ENCODE results near the gene HCFC1R1.

The HCFC1R1 gene

GRCh38 chr16:3035972-3036725 is 12.4 kb upstream of the HCFC1R1 start:
- DNase-seq (ENCODE audit: low read depth in 2 of 2) = no peak

DNA sequence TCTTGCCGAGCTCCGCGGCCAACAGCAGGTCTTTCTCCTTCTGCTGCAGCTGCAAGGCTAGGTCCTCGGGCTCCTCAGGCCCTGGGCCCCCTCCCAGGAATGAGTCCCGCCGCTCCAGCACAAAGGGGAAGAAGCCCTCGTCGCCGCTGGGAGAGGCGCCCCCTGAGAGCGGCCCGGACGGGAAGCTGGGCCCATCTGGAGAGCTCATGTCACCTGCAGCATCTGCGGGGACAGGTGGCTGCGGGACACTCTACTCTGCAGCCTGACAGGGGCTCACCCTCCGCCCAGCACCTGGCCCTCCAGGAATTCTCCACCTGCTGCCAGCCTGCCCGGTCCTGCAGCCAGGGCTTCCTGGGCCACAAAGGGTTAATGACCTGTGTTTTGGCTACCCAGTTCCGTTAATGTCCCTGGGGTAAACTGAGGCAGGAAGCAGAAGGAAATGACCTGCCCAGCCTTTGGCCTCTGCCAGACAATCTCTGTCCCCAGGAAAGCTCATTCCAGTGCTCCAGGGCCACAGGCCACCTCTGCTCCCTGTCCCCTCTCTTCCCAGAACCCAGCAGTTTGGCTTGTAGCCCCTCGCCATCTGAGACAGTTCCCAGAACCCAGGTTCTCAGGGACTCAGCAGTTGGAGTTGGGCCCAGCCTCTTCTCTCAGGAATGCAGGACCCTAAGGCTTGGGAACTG is 11.7 kb upstream of the HCFC1R1 start:
- DNase-seq (ENCODE audit: low read depth in 2 of 2) = no peak

- no peak for DNase-seq (ENCODE audit: low read depth in 2 of 2)
These were observed 8.9 kb upstream of the HCFC1R1 start for GRCh38 chr16:3032624-3033023.

DNA sequence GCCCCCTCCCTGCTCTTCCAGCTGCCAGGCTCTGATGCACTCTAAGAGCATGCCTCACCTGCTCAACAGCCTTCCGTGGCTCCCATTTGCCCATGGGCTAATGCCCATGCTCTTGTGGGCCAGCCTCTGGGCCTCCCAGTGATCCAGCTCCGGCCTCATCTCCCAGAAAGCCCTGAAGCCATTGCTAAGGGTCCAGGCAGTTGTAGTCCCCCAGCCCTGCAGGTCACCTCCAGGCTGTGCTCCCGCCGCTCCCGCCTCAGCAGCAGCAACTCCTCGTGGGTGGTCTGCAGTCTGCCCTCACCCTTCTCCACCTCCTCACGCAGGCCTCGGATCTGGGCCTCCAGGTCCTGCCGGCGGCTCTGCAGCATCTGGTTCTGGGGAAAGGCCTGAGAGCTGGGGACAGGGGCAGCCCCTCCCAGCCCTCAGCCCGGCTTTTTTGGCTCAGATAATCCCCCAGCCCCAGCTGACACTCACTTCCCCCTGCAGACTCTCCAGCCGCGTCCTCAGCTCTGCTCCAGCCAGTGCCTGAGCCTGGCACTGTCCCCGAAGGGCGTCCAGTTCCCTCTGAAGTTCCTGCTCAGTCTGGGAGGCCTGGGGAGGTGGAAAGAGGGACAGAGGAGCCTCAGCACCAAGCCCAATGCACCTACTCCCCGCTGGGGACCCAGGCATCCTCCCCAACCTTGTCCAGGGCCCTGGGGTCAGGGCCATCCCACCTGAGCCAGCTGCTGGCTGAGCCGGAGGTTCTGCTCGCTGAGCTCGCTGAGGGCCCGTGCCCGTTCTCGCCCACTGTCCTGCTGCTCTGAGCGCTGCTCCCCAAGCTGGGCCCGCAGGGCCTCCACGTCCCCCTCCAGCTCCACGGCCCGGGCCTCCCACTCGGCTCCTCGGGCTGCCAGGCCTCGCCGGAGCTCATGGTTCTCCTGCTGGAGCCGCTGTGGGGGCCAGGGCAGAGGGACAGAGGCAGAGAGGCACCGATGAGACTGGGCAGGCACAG is 6.8 kb upstream of the HCFC1R1 start:
- no peak for DNase-seq (ENCODE audit: low read depth in 2 of 2)

- DNase-seq (ENCODE audit: low read depth in 2 of 2) = no peak
These were observed 5.9 kb upstream of the HCFC1R1 start for GRCh38 chr16:3029491-3030221.

DNA sequence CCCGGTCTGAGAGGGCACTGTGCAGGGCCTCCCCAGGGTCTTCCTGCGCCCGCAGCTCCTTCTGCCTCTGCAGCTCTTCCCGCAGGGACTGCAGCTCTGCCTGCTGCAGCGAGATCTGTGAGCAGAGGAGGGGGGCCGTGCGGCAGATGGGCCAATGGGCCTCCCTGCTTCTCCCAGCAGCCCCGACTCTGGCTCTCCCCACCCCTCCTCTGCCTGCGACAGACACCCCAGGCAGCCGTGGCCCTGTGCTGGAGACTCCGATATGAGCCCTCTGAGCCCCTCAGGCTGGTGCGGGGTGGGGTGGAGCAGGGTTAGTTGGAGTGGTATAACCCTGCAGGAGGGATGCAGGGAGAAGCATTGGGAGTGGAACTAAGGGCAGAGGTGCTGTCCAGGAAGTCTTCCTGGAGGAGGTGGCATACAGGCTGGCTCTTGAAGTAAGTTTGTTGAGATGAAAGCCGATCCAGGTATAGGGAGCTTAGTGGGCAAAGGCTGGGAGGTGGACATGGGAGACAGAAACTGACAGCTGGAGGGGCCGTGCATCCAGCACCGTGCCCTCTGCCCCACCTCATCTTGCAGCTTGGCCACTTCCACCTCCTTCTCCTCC is 5.1 kb upstream of the HCFC1R1 start:
- no peak for DNase-seq (ENCODE audit: low read depth in 2 of 2)

GRCh38 chr16:3027983-3028715 is 4.4 kb upstream of the HCFC1R1 start:
- DNase-seq (ENCODE audit: low read depth in 2 of 2) = peak; percentile 73 to 78

- DNase-seq (ENCODE audit: low read depth in 2 of 2) = no peak
These were observed 3.7 kb upstream of the HCFC1R1 start for GRCh38 chr16:3027489-3027795.

DNA sequence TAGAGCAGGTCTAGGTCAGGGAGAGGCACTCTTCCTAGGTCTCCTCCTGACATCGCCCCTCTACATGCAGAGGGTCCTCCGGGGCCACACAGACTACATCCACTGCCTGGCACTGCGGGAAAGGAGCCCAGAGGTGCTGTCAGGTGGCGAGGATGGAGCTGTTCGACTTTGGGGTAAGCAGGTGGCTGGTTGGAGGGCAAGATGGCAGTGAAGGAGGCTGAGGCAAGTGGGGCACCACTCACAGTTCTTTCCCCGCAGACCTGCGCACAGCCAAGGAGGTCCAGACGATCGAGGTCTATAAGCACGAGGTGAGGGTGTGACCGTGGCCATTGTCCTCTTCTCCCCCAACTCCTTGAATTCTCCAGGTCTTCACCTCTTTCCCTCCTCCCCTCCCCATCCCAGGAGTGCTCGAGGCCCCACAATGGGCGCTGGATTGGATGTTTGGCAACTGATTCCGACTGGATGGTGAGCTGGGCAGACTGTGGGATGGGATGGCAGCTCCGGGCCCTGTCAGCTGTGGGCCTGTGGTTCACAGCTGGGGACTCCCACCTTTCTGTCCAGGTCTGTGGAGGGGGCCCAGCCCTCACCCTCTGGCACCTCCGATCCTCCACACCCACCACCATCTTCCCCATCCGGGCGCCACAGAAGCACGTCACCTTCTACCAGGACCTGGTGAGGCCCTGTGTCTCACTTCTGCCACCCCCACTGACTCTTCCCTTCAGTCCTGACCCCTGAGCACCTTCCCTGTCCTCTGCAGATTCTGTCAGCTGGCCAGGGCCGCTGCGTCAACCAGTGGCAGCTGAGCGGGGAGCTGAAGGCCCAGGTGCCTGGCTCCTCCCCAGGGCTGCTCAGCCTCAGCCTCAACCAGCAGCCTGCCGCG is 3.1 kb upstream of the HCFC1R1 start:
- DNase-seq (ENCODE audit: low read depth in 2 of 2) = no peak

GRCh38 chr16:3026003-3026378 is 2.2 kb upstream of the HCFC1R1 start:
- no peak for DNase-seq (ENCODE audit: low read depth in 2 of 2)

DNA sequence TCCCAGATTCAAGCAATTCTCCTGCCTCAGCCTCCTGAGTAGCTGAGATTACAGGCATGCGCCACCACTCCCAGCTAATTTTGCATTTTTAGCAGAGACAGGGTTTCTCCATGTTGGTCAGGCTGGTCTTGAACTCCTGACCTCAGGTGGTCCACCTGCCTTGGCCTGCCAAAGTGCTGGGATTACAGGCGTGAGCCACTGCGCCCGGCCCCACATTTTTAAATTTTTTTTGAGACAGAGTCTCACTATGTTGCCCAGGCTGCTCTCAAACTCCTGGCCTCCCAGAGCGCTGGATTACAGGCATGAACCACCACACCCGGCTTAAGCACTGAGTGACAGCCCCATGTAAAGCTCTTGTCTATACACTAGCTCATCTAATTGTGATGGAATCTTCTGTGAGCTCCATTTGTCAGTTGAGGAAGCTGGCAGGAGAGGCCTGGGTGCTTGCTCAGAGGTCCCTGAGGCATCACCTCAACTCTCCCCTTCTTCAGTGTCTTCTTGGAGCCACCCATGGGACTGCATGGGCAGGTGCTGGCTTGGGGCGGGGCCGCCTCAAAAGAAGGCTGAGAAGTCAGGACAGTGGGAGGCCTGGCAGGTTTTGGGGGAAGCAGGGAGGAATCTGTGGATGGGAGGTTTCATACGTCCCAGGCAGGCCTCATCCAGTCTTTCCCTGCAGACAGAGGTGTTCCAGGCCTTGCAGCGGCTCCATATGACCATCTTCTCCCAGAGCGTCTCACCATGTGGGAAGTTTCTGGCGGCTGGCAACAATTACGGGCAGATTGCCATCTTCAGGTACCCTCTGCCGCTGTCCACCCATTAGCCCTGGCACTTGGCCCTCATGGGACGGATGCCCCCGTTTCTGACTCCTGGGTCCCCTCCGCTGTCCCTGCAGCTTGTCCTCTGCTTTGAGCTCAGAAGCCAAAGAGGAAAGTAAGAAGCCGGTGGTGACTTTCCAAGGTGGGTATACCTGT is 1.6 kb upstream of the HCFC1R1 start:
- DNase-seq (ENCODE audit: low read depth in 2 of 2) = no peak

- DNase-seq (ENCODE audit: low read depth in 2 of 2) = no peak
These were observed 400 bp downstream of the HCFC1R1 start for GRCh38 chr16:3023415-3023668.

GRCh38 chr16:3022684-3023414 is 893 bp downstream of the HCFC1R1 start:
- no peak for DNase-seq (ENCODE audit: low read depth in 2 of 2)

GRCh38 chr16:3022208-3022683 is 1.5 kb downstream of the HCFC1R1 start:
- peak; percentile 65 to 75 for DNase-seq (ENCODE audit: low read depth in 2 of 2)

DNA sequence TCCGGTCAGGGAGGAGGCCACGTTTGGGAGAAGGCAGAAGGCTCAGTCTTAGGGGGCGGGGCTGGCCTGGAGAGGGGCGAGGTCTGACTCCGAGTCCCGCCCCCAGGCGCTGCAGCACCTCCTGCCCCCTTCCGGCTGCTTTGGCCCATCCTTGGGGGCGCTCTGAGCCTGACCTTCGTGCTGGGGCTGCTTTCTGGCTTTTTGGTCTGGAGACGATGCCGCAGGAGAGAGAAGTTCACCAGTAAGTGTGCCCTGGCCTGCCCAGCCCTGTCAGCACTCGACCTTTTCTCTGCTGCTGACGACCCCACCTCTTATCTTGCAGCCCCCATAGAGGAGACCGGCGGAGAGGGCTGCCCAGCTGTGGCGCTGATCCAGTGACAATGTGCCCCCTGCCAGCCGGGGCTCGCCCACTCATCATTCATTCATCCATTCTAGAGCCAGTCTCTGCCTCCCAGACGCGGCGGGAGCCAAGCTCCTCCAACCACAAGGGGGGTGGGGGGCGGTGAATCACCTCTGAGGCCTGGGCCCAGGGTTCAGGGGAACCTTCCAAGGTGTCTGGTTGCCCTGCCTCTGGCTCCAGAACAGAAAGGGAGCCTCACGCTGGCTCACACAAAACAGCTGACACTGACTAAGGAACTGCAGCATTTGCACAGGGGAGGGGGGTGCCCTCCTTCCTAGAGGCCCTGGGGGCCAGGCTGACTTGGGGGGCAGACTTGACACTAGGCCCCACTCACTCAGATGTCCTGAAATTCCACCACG is 2.1 kb downstream of the HCFC1R1 start:
- DNase-seq (ENCODE audit: low read depth in 2 of 2) = peak; percentile 50 to 57

DNA sequence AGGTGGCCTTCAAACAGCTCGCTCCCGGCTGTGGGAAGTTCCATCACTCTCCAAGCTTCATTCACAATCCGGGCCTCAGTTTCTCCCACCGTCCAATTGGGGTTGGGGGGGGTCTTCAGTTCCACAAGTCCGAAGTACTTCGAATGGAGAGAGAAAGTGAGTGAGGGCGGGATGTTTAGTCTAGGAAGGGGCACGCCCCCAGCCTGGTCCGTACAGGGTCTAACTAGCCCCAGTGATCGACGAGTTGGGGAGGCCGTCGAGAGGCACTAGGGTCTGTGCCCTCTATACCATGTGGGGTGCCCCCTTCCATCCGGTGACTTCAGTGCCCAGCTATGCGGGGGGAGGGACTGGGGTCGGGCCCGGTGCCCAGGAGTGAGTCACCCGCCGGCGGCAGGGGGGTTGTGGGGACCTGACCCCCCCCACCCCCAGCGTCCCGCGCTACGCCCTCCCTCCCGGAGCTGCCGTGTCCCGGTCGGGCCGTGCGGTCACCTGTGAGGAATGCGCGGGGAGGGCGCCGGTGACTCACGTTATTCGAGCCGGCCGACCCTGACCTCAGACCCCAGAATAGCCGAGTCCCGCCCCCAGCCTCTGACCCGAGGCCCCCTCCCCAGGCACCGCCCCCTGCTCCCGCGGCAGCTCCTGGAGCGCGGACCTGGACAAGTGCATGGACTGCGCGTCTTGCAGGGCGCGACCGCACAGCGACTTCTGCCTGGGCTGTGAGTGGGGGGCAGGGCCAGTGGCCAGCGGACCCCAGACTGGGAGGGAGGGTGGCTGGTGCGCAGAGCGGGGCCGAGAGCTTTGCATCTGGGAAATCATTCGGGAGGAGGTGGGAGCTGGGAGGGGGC is 2.9 kb downstream of the HCFC1R1 start:
- DNase-seq (ENCODE audit: low read depth in 2 of 2) = peak; percentile 46 to 53
